Esophagus squamous epithelium (tissue), 4 donors: Measurements from ENCODE around the gene DTNA.

Source experiments
- CTCF ChIP-seq, 6 experiments: fragments of 450-650 bp in 4 of 6; fragments of 200-600 bp in 2 of 6; sonication (generic) in 2 of 6; IDR thresholded peaks; one replicate each; pipeline ENCODE4 v1.5.1; 2016 to 2019; ENCODE audit warnings: antibody characterized with exemption in 6 of 6, mild to moderate bottlenecking in 4 of 6, moderate library complexity in 4 of 6
- POLR2A ChIP-seq, 4 donors: fragments of 450-650 bp; IDR thresholded peaks; one replicate each; pipeline ENCODE4 v1.6.1; 2017; ENCODE audit warnings: antibody characterized with exemption in 4 of 4, mild to moderate bottlenecking in 4 of 4, moderate library complexity in 3 of 4

GRCh38 chr18:34820360-34821065, 110.4 kb downstream of the DTNA start:
- TF ChIP-seq POLR2A (IDR thresholded peaks at IDR 0.05) (no peak), CTCF (IDR thresholded peaks at IDR 0.05) (no peak)
